Articular chondrocyte of knee joint (primary cell): ENCODE measurements around the gene DUSP1. TPM values are rescaled to one million over a fixed set of nuclear protein-coding genes. Genes with fewer than 3 reads are reported as not detected.

Experiments used
- small RNA-seq: library from RNA; depleted of rRNA; stranded (forward); fragments of <200 nt; gene quantifications from one replicate; pipeline ENCODE3, GENCODE V24; 2012
- total RNA-seq: library from RNA; depleted of rRNA; stranded (reverse); fragments of >200 nt; gene quantifications from 2 replicates; pipeline ENCODE4 v1.2.3, GENCODE V29; 2012

Gene DUSP1
- total RNA-seq = 97.0 and 212 TPM in 2 replicates

DNA sequence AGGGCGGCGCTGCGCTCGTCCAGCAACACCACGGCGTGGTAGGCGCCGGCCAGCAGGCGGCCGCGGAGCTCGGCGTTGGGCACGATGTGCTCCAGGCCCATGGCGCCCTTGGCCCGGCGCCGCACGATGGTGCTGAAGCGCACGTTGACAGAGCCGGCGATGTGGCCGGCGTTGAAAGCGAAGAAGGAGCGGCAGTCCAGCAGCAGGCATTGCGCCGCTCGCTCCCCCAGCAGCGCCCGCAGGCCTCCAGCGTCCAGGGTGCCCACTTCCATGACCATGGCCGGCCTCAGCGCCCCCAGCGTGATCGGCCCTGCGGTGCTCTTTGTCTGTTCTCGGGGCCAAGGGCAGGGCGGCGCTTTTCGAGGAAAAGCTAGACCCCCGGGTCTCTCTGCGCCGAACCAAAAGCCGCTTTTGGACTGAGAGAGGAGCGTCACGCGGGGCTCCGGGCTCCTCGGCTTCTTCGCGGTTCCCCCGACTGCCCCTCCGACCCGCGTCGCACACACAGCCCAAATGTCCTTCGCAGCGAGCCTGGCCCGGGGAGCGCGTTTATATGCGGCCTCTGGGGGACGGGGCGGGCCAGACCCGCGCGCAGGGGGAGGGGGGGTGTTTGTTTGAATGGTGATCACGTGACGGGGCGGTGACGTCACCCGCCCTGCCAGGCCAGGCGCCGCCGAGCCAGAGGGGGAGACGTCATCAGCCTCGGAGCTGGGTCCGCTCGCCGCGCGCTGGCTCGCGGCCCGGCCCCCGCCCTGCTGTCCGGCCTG, at the start of gene DUSP1:
Gene DUSP1 (minus strand): TSS at position 521 of the 764 bp plus-strand sequence. CDS start 243 bp downstream, at position 278.

Small RNA genes within 50 kb of the gene (small RNA-seq; reads per million reads assigned to genes)
- gene AC022217.4 = not detected
- gene RF00019 = not detected

Other genes starting within 250 kb of the DUSP1 start
- gene NEURL1B, start 129.9 kb downstream of the DUSP1 start, total RNA-seq = 3.5 and 6.1 TPM in 2 replicates
- gene ERGIC1, start 63.1 kb upstream of the DUSP1 start, total RNA-seq = 139 and 145 TPM in 2 replicates
- gene RPL26L1, start 188.2 kb upstream of the DUSP1 start, total RNA-seq = 43.1 and 47.5 TPM in 2 replicates
- gene ATP6V0E1, start 212.6 kb upstream of the DUSP1 start, total RNA-seq = 175 and 246 TPM in 2 replicates